Bronchial epithelial cell (primary cell): ENCODE measurements around the gene CDK4. TPM values are rescaled to one million over a fixed set of nuclear protein-coding genes. Genes with fewer than 3 reads are reported as not detected.
"Not testable (repeated sequence)": the region's sequence is repeated elsewhere in the genome, so short reads cannot be mapped to it uniquely, and the experiment has no call there.

Experiments
- DNase-seq: peaks from one replicate; pipeline ENCODE4 v3.0.0-alpha.2; 2010; ENCODE audit warnings: low read depth
- FAIRE-seq: peaks from 2 replicates; lab custom pipeline; 2011; peaks lifted over from hg19 to GRCh38; lab: Jason Lieb, UNC
- H3K27me3 ChIP-seq: 2 replicates; pipeline ENCODE4 v1.5.1; 2011; ENCODE audit warnings: low read length; ENCODE audit not compliant: control insufficient read depth, insufficient read depth
- H3K36me3 ChIP-seq: 2 replicates; pipeline ENCODE4 v1.5.1; 2011; ENCODE audit warnings: low read length; ENCODE audit not compliant: control insufficient read depth, insufficient read depth
- H3K4me3 ChIP-seq: 2 replicates; pipeline ENCODE4 v1.5.1; 2011; ENCODE audit warnings: mild to moderate bottlenecking, low read depth, low read length, control low read depth
- total RNA-seq: library from RNA; depleted of rRNA; stranded (reverse); fragments of >200 nt; gene quantifications from 2 replicates; pipeline ENCODE4 v1.2.1, GENCODE V29; 2014
- TF ChIP-seq, protein P1 (sequence below): IDR thresholded peaks from 2 replicates; pipeline ENCODE4 v1.5.1; 2011; ENCODE audit warnings: mild to moderate bottlenecking, moderate library complexity, low read length, control low read depth, inconsistent platforms; ENCODE audit not compliant: insufficient read depth, severe bottlenecking

The CDK4 gene
- total RNA-seq, 1 donor from 2014 or later: 113 TPM

DNA sequence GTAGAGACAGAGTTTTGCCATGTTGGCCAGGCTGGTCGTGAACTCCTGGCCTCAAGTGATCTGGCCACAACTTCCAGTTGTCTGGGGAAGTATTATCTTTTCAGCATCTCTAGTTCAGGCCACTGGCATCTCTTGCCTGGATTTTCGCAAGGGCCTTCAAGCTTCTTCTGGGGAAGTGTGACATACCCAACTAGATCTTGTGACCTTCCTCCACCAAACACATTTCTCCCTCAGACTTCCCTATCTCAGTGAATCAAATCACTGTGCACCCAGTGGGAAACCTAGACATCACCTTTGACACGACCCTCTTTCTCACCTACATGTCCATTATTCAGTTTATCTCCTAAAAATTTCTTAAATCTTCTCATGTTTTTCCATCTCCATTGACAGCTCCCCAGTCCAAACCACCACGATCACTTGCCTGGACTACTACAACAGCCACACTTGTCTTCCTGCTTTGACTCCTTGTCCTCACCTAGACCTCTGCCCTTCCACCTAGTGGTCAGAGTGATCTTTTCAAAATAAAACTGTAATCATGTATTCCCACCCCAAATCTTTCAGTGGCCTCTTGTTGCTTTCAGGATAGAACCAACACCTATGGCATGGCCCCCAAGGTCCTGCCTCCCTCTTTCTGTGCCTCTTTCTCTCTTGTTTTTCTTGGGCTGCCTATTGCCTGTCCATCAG, 23.6 kb upstream of the CDK4 start:
- FAIRE-seq (no peak), DNase-seq (no peak)
- Histone ChIP-seq H3K36me3 (peaks cover 2% of the 10 kb centered on the region), H3K4me3 (no peak overlapping the region), H3K27me3 (no peaks in the 10 kb centered on the region)
- TF ChIP-seq, protein P1, sequence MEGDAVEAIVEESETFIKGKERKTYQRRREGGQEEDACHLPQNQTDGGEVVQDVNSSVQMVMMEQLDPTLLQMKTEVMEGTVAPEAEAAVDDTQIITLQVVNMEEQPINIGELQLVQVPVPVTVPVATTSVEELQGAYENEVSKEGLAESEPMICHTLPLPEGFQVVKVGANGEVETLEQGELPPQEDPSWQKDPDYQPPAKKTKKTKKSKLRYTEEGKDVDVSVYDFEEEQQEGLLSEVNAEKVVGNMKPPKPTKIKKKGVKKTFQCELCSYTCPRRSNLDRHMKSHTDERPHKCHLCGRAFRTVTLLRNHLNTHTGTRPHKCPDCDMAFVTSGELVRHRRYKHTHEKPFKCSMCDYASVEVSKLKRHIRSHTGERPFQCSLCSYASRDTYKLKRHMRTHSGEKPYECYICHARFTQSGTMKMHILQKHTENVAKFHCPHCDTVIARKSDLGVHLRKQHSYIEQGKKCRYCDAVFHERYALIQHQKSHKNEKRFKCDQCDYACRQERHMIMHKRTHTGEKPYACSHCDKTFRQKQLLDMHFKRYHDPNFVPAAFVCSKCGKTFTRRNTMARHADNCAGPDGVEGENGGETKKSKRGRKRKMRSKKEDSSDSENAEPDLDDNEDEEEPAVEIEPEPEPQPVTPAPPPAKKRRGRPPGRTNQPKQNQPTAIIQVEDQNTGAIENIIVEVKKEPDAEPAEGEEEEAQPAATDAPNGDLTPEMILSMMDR: no peak

DNA sequence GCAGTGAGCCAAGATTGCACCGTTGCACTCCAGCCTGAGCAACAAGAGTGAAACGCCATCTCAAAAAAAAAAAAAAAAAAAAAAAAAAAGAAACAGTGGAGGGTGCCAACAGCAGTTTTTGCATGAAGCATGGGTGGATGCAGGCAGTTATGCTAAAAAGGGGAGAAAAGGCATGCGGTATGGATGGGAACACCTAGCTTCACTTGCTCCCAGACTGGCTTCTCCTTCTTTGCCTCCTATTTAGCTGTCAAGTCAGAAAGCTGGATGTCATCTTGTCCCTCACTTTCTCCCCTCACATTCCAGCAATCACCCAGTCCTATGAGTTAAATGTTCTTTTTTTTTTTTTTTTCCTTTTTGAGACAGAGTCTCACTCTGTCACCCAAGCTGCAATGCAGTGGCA, 22.9 kb upstream of the CDK4 start:
- no peaks in the 10 kb centered on the region for H3K27me3 ChIP-seq
- H3K4me3 ChIP-seq: no peak overlapping the region
- TF ChIP-seq, protein P1: no peak
- DNase-seq (no peak), FAIRE-seq (no peak)
- peaks cover 3% of the 10 kb centered on the region for H3K36me3 ChIP-seq

DNA sequence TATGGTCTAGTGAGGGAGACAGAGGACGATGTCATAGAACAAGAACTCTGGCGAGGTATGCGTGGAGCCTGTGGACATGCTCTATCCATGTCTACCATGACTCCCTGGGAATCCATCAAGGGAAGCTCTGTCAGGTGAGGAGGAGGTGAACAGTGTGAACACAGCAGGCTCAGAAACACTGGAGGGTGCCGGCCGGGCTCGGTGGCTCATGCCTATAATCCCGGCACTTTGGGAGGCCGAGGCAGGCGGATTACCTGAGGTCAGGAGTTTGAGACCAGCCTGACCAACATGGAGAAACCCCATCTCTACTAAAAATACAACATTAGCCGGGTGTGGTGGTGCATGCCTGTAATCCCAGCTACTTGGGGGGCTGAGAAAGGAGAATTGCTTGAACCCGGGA, 22.5 kb upstream of the CDK4 start:
- FAIRE-seq, H3K4me3 ChIP-seq, DNase-seq, H3K36me3 ChIP-seq, H3K27me3 ChIP-seq: not testable (repeated sequence)

DNA sequence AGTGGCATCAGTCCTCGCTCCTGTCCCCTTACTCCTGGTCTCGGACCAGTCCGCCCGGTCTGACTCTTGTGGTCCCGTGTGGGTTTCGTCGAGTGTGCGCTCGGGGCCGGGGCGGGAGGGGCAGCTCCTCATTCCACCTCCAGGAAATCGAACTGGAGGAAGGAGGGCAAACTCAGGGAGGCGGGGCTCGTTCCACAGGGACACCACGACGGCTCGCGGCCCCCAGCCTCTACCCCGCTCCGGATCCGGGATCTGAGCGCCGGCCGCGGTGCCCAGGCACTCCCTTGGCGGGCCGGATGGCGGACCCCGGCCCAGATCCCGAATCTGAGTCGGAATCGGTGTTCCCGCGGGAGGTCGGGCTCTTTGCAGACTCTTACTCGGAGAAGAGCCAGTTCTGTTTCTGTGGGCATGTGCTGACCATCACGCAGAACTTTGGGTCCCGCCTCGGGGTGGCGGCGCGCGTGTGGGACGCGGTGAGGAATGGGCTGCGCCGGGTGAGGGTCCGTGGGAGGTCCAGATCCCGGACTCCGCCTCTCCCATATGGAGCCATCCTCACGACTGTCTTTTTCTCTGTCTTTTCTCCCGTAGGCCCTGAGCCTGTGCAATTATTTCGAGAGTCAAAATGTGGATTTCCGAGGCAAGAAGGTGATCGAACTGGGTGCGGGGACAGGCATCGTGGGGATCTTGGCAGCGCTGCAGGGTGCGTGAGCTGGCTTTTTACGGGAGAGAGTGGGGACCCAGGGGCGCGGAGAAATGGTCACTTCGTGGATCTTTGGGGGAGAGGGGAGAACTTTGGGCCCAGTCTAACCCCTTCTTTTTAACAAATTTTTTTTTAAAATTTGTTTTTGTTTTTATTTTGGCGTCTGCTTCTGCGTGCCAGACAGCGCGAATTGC, 20.6 kb upstream of the CDK4 start, which contains the start of gene EEF1AKMT3:
TSS of gene EEF1AKMT3 (plus strand) at position 186 of the 894 bp plus-strand sequence. CDS start at position 297, 111 bp downstream.
- TF ChIP-seq, protein P1: no peak
- DNase-seq: no peak

DNA sequence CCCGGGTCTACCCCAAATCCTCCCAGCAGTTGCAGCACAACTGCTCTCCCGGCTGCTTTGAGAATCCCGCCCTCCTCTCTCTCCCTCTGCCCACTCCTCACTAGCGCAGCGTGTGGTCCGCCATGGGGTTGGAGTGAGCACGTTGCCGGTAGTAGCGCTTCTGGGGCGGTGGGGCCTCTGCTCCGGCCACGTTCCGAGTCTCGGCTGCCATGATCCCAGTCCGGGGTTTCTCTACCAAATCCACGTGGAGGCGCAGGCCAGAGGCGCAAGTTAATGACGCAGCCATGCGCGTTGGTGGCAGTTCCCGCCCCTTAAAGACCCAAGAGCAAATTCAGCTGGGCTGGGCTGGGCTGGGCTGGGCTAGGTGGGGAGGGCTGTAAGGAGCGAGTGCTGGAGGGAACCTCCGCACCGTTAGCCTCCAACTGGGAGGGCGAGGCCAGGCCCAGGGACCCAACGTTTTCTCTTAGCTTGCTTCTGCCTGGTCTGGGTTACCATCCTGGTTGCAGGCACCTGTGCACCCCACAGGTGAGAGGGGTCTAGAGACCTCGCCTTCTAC, 19.8 kb upstream of the CDK4 start, which contains the start of gene METTL1:
TSS of gene METTL1 (minus strand) at position 233 of the 556 bp plus-strand sequence. CDS start at position 211, 22 bp downstream.
- peak; percentile 91 for DNase-seq
- H3K4me3 ChIP-seq: peak within 1 kb of the TSS; percentile 73
- peaks cover 3% of the 10 kb centered on the region for H3K36me3 ChIP-seq
- H3K27me3 ChIP-seq: no peaks in the 10 kb centered on the region
- no peak for FAIRE-seq
- TF ChIP-seq, protein P1: no peak

More for the DNA sequence above, 20.6 kb upstream of the CDK4 start, which contains the start of gene EEF1AKMT3:
- FAIRE-seq: no peak
- Histone ChIP-seq H3K4me3 (peak within 1 kb of the TSS; percentile 73), H3K36me3 (peaks cover 3% of the 10 kb centered on the region), H3K27me3 (no peaks in the 10 kb centered on the region)
